Uterus (tissue), 4 donors: Measurements from ENCODE around the gene INPP5F. TPM values are rescaled to one million over a fixed set of nuclear protein-coding genes. Genes with fewer than 3 reads are reported as not detected.

ENCODE experiments used
- DNase-seq, 2 donors: peaks; one replicate each; pipeline ENCODE4 v3.0.0-alpha.2; 2019 to 2020
- H3K27ac ChIP-seq, 2 donors: fragments of 200-600 bp; sonication (generic); 1 replicate in 1 of 2; 2 replicates in 1 of 2; pipeline ENCODE4 v1.5.1; 2016 to 2018
- H3K27me3 ChIP-seq, 2 donors: fragments of 200-600 bp; sonication (generic); one replicate each; pipeline ENCODE4 v1.5.1; 2018 to 2019; ENCODE audit warnings: control low read depth in 1 of 2
- H3K36me3 ChIP-seq, 2 donors: fragments of 200-600 bp; sonication (generic); one replicate each; pipeline ENCODE4 v1.5.1; 2019; ENCODE audit warnings: control low read depth in 1 of 2
- H3K4me1 ChIP-seq, 2 donors: fragments of 200-600 bp; sonication (generic); one replicate each; pipeline ENCODE4 v1.5.1; 2018 to 2019; ENCODE audit warnings: control low read depth in 1 of 2
- H3K4me3 ChIP-seq, 2 donors: fragments of 200-600 bp; sonication (generic); 1 replicate in 1 of 2; 2 replicates in 1 of 2; pipeline ENCODE4 v1.5.1; 2018 to 2019; ENCODE audit warnings: mild to moderate bottlenecking in 1 of 2
- H3K9me3 ChIP-seq, 2 donors: fragments of 200-600 bp; sonication (generic); one replicate each; pipeline ENCODE4 v1.5.1; 2019; ENCODE audit warnings: control low read depth in 1 of 2
- CTCF ChIP-seq, 4 experiments: fragments of 200-600 bp in 2 of 4; fragments of 450-650 bp in 2 of 4; sonication (generic) in 2 of 4; IDR thresholded peaks; one replicate each; pipeline ENCODE4 v1.5.1; 2016 to 2019; ENCODE audit warnings: antibody characterized with exemption in 4 of 4, mild to moderate bottlenecking in 2 of 4, moderate library complexity in 1 of 4
- POLR2A ChIP-seq, 2 donors: fragments of 450-650 bp; IDR thresholded peaks; one replicate each; pipeline ENCODE4 v1.6.1; 2016; ENCODE audit warnings: antibody characterized with exemption in 2 of 2, mild to moderate bottlenecking in 1 of 2, moderate library complexity in 1 of 2
- intact Hi-C: fragments of 100-400 bp; cut with DNase I; formaldehyde crosslinking; loops from one replicate; pipeline ENCODE4 v1.15.1; 2023; ENCODE audit warnings: low total_unique reads
- total RNA-seq, 4 donors: library from RNA; depleted of rRNA in 3 of 4; stranded (reverse); fragments of >200 nt in 3 of 4; gene quantifications; one replicate each; pipeline versions ENCODE4 v1.1.0 to v1.2.4, GENCODE V29; 2014 to 2023
- donor health status: DM: yes; HTN: yes; CAD: no.

Gene INPP5F
- total RNA-seq, 4 donors from 2014 or later: 14.3 to 67.3 (median 27.8) TPM

- intact Hi-C loops: no loop called here
- H3K27me3 ChIP-seq: no peaks in the 10 kb centered on the region
- H3K27ac ChIP-seq: no peak overlapping the region
- no peak overlapping the region for H3K4me3 ChIP-seq
- no peak for DNase-seq
- H3K36me3 ChIP-seq: no peaks in the 10 kb centered on the region
- TF ChIP-seq POLR2A (IDR thresholded peaks at IDR 0.05) (no peak), CTCF (IDR thresholded peaks at IDR 0.05) (no peak)
- H3K4me1 ChIP-seq: no peaks in the 10 kb centered on the region
- no peaks in the 10 kb centered on the region for H3K9me3 ChIP-seq
Measured at GRCh38 chr10:119826771-119827170, 100.9 kb downstream of the INPP5F start.

GRCh38 chr10:119827430-119827829 lies 101.6 kb downstream of the INPP5F start:
- no peak overlapping the region for H3K27ac ChIP-seq
- no peaks in the 10 kb centered on the region for H3K27me3 ChIP-seq
- H3K4me3 ChIP-seq: no peak overlapping the region
- intact Hi-C loops: no loop called here
- no peaks in the 10 kb centered on the region for H3K4me1 ChIP-seq
- TF ChIP-seq POLR2A (IDR thresholded peaks at IDR 0.05) (no peak), CTCF (IDR thresholded peaks at IDR 0.05) (no peak)
- H3K36me3 ChIP-seq: no peaks in the 10 kb centered on the region
- no peak for DNase-seq
- H3K9me3 ChIP-seq: no peaks in the 10 kb centered on the region

GRCh38 chr10:119829429-119829828 lies 103.6 kb downstream of the INPP5F start:
- no peak overlapping the region for H3K27ac ChIP-seq
- H3K9me3 ChIP-seq: no peaks in the 10 kb centered on the region
- no peaks in the 10 kb centered on the region for H3K27me3 ChIP-seq
- H3K4me3 ChIP-seq: no peak overlapping the region
- no peaks in the 10 kb centered on the region for H3K36me3 ChIP-seq
- no peak for DNase-seq
- TF ChIP-seq CTCF (IDR thresholded peaks at IDR 0.05) (no peak), POLR2A (IDR thresholded peaks at IDR 0.05) (no peak)
- H3K4me1 ChIP-seq: no peaks in the 10 kb centered on the region
- intact Hi-C loops: no loop called here

- no peak overlapping the region for H3K27ac ChIP-seq
- no peaks in the 10 kb centered on the region for H3K27me3 ChIP-seq
- intact Hi-C loops: no loop called here
- TF ChIP-seq POLR2A (IDR thresholded peaks at IDR 0.05) (no peak), CTCF (IDR thresholded peaks at IDR 0.05) (no peak)
- H3K4me1 ChIP-seq: no peaks in the 10 kb centered on the region
- H3K36me3 ChIP-seq: no peaks in the 10 kb centered on the region
- H3K9me3 ChIP-seq: no peaks in the 10 kb centered on the region
- DNase-seq: no peak
- no peak overlapping the region for H3K4me3 ChIP-seq
Measured at GRCh38 chr10:119830851-119831250, 105.0 kb downstream of the INPP5F start.

GRCh38 chr10:119831656-119832055 lies 105.8 kb downstream of the INPP5F start:
- Histone ChIP-seq H3K4me1 (no peaks in the 10 kb centered on the region), H3K27ac (no peak overlapping the region), H3K36me3 (no peaks in the 10 kb centered on the region), H3K9me3 (no peaks in the 10 kb centered on the region), H3K27me3 (no peaks in the 10 kb centered on the region), H3K4me3 (no peak overlapping the region)
- TF ChIP-seq POLR2A (IDR thresholded peaks at IDR 0.05) (no peak), CTCF (IDR thresholded peaks at IDR 0.05) (no peak)
- intact Hi-C loops: no loop called here
- no peak for DNase-seq
